Measurements from ENCODE around the gene GMPR2.

DNA sequence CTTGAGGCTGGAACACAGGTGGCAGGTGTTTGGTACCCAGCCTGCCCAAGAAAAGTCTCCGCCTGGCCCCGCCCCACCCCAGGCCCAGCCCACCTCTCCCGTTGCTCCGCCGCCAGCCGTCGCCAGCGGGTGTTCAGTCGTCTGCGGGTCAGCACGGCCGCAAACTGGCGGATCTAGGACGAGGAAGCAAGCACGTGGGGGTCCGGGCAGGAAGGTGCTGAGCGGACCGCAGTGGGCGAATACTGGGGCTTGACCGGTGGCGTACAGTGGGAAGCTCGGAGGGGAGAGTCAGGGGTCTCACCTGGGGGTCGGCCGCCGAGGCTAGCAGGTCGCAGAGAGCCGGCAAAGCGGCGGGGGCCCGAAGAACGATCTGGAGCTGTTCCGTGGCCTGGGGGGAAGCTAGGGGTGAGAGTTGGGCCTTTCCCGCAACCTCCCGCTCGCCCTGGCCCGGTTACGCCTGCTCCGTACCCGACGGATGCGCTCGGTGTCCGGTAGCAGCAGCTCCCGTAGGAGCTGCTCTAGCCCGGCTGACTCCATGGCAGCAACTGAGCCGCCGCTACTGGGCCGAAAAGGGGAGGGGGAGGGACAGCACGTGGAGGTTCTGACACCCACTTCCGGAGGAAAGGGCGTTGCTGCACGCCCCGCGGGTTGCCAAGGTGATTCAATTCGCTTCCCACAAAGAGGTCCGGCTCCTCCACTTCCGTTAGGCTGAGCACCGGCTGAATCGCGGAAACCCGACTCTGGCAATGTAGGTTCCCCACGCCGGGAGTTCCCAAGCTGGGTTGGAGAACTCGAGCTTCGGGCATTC, 44.3 kb upstream of the GMPR2 start, which contains the start of gene IPO4:
- no peak for TF ChIP-seq EZH2phosphoT487 (conservative IDR thresholded peaks at IDR 0.05; ENCODE audit: low read length)
- TF ChIP-seq, protein P1, sequence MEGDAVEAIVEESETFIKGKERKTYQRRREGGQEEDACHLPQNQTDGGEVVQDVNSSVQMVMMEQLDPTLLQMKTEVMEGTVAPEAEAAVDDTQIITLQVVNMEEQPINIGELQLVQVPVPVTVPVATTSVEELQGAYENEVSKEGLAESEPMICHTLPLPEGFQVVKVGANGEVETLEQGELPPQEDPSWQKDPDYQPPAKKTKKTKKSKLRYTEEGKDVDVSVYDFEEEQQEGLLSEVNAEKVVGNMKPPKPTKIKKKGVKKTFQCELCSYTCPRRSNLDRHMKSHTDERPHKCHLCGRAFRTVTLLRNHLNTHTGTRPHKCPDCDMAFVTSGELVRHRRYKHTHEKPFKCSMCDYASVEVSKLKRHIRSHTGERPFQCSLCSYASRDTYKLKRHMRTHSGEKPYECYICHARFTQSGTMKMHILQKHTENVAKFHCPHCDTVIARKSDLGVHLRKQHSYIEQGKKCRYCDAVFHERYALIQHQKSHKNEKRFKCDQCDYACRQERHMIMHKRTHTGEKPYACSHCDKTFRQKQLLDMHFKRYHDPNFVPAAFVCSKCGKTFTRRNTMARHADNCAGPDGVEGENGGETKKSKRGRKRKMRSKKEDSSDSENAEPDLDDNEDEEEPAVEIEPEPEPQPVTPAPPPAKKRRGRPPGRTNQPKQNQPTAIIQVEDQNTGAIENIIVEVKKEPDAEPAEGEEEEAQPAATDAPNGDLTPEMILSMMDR (IDR thresholded peaks at IDR 0.05; ENCODE audit: insufficient read depth, low read length, poor library complexity, severe bottlenecking) = no peak
